Measurements from ENCODE around the gene PTBP1.
"Not testable (repeated sequence)": the region's sequence is repeated elsewhere in the genome, so short reads cannot be mapped to it uniquely, and the experiment has no call there.

The PTBP1 gene

DNA sequence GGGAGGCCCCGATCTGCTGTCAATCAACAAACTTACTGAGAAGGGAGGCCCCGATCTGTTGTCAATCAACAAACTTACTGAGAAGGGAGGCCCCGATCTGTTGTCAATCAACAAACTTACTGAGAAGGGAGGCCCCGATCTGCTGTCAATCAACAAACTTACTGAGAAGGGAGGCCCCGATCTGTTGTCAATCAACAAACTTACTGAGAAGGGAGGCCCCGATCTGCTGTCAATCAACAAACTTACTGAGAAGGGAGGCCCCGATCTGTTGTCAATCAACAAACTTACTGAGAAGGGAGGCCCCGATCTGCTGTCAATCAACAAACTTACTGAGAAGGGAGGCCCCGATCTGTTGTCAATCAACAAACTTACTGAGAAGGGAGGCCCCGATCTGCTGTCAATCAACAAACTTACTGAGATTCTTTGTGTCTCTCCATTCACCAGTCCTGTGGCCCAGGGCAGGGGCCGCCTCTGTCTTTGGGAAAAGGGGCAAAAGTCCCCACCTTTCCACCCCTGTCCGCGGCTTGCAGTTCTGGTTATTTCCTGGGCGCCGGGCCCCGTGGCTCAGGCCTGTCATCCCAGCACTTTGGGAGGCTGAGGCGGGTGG is 56.5 kb downstream of the PTBP1 start:
- not testable (repeated sequence) for H3K27ac ChIP-seq (ENCODE audit: low read depth in 2 of 2, low read length in 2 of 2); H3K4me1 ChIP-seq (ENCODE audit: control insufficient read depth in 2 of 2, insufficient read depth in 2 of 2, low read length in 2 of 2); H3K9ac ChIP-seq (ENCODE audit: low read depth in 1 of 2, low read length in 2 of 2); H3K9me3 ChIP-seq (ENCODE audit: control insufficient read depth in 2 of 2, low read length in 2 of 2); H3K27me3 ChIP-seq (ENCODE audit: control insufficient read depth in 2 of 2, insufficient read depth in 2 of 2, low read length in 2 of 2); H3K36me3 ChIP-seq (ENCODE audit: control insufficient read depth in 2 of 2, insufficient read depth in 2 of 2, low read length in 2 of 2); H3K4me3 ChIP-seq (ENCODE audit: low read length in 2 of 2)

GRCh38 chr19:854549-854948 is 57.3 kb downstream of the PTBP1 start:
- H3K4me3 ChIP-seq (ENCODE audit: low read length in 2 of 2): no peak overlapping the region
- no peak overlapping the region for H3K9ac ChIP-seq (ENCODE audit: low read depth in 1 of 2, low read length in 2 of 2)
- no peaks in the 10 kb centered on the region for H3K9me3 ChIP-seq (ENCODE audit: control insufficient read depth in 2 of 2, low read length in 2 of 2)
- peaks cover under 1 to 9% of the 10 kb centered on the region in 2 donors for H3K4me1 ChIP-seq (ENCODE audit: control insufficient read depth in 2 of 2, insufficient read depth in 2 of 2, low read length in 2 of 2)
- no peaks in the 10 kb centered on the region for H3K36me3 ChIP-seq (ENCODE audit: control insufficient read depth in 2 of 2, insufficient read depth in 2 of 2, low read length in 2 of 2)
- peaks cover 0 to 5% of the 10 kb centered on the region in 2 donors for H3K27me3 ChIP-seq (ENCODE audit: control insufficient read depth in 2 of 2, insufficient read depth in 2 of 2, low read length in 2 of 2)
- no peak overlapping the region for H3K27ac ChIP-seq (ENCODE audit: low read depth in 2 of 2, low read length in 2 of 2)

GRCh38 chr19:855142-855541 is 57.9 kb downstream of the PTBP1 start:
- no peak overlapping the region for H3K9ac ChIP-seq (ENCODE audit: low read depth in 1 of 2, low read length in 2 of 2)
- no peak overlapping the region for H3K4me3 ChIP-seq (ENCODE audit: low read length in 2 of 2)
- H3K9me3 ChIP-seq (ENCODE audit: control insufficient read depth in 2 of 2, low read length in 2 of 2): no peaks in the 10 kb centered on the region
- H3K4me1 ChIP-seq (ENCODE audit: control insufficient read depth in 2 of 2, insufficient read depth in 2 of 2, low read length in 2 of 2): peaks cover 3 to 9% of the 10 kb centered on the region in 2 donors
- H3K27me3 ChIP-seq (ENCODE audit: control insufficient read depth in 2 of 2, insufficient read depth in 2 of 2, low read length in 2 of 2): peaks cover 0 to 2% of the 10 kb centered on the region in 2 donors
- H3K36me3 ChIP-seq (ENCODE audit: control insufficient read depth in 2 of 2, insufficient read depth in 2 of 2, low read length in 2 of 2): no peaks in the 10 kb centered on the region
- no peak overlapping the region for H3K27ac ChIP-seq (ENCODE audit: low read depth in 2 of 2, low read length in 2 of 2)

DNA sequence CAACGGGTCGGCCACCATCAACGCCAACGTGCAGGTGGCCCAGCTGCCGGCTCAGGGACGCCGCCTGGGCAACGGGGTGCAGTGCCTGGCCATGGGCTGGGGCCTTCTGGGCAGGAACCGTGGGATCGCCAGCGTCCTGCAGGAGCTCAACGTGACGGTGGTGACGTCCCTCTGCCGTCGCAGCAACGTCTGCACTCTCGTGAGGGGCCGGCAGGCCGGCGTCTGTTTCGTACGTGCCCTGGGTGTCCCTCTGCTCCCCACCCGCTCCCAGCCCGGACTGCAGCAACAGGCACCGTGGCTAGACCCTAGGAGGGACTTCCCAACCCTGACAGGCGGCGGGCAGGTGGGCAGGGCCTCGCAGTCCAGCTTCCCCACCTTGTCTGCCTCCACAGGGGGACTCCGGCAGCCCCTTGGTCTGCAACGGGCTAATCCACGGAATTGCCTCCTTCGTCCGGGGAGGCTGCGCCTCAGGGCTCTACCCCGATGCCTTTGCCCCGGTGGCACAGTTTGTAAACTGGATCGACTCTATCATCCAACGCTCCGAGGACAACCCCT is 58.4 kb downstream of the PTBP1 start:
- H3K36me3 ChIP-seq (ENCODE audit: control insufficient read depth in 2 of 2, insufficient read depth in 2 of 2, low read length in 2 of 2): no peaks in the 10 kb centered on the region
- no peaks in the 10 kb centered on the region for H3K9me3 ChIP-seq (ENCODE audit: control insufficient read depth in 2 of 2, low read length in 2 of 2)
- H3K9ac ChIP-seq (ENCODE audit: low read depth in 1 of 2, low read length in 2 of 2): no peak overlapping the region
- H3K27me3 ChIP-seq (ENCODE audit: control insufficient read depth in 2 of 2, insufficient read depth in 2 of 2, low read length in 2 of 2): no peaks in the 10 kb centered on the region
- H3K4me1 ChIP-seq (ENCODE audit: control insufficient read depth in 2 of 2, insufficient read depth in 2 of 2, low read length in 2 of 2): peaks cover 3 to 8% of the 10 kb centered on the region in 2 donors
- H3K27ac ChIP-seq (ENCODE audit: low read depth in 2 of 2, low read length in 2 of 2): no peak overlapping the region
- H3K4me3 ChIP-seq (ENCODE audit: low read length in 2 of 2): no peak overlapping the region

DNA sequence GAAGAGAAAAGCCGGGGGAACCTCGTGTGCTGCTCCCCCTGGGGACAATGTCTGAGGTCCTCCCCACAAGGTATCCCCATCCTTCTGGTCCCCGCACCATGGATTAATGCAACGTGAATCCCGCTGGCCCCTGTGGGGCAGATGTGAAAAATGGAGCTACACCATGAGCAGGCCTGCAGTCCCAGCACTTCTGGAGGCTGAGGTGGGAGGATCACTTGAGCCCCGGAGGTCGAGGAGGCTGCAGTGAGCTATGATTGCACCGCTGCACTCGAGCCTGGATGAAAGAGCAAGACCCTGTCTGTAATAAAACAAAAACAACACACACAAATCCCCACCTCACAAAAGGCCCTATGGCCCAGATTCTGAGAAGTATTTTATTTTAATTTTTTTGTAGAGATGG is 61.0 kb downstream of the PTBP1 start:
- H3K9ac ChIP-seq (ENCODE audit: low read depth in 1 of 2, low read length in 2 of 2): no peak overlapping the region
- peaks cover 5 to 12% of the 10 kb centered on the region in 2 donors for H3K4me1 ChIP-seq (ENCODE audit: control insufficient read depth in 2 of 2, insufficient read depth in 2 of 2, low read length in 2 of 2)
- H3K27ac ChIP-seq (ENCODE audit: low read depth in 2 of 2, low read length in 2 of 2): no peak overlapping the region
- H3K27me3 ChIP-seq (ENCODE audit: control insufficient read depth in 2 of 2, insufficient read depth in 2 of 2, low read length in 2 of 2): no peaks in the 10 kb centered on the region
- H3K4me3 ChIP-seq (ENCODE audit: low read length in 2 of 2): no peak overlapping the region
- H3K9me3 ChIP-seq (ENCODE audit: control insufficient read depth in 2 of 2, low read length in 2 of 2): no peaks in the 10 kb centered on the region
- no peaks in the 10 kb centered on the region for H3K36me3 ChIP-seq (ENCODE audit: control insufficient read depth in 2 of 2, insufficient read depth in 2 of 2, low read length in 2 of 2)

DNA sequence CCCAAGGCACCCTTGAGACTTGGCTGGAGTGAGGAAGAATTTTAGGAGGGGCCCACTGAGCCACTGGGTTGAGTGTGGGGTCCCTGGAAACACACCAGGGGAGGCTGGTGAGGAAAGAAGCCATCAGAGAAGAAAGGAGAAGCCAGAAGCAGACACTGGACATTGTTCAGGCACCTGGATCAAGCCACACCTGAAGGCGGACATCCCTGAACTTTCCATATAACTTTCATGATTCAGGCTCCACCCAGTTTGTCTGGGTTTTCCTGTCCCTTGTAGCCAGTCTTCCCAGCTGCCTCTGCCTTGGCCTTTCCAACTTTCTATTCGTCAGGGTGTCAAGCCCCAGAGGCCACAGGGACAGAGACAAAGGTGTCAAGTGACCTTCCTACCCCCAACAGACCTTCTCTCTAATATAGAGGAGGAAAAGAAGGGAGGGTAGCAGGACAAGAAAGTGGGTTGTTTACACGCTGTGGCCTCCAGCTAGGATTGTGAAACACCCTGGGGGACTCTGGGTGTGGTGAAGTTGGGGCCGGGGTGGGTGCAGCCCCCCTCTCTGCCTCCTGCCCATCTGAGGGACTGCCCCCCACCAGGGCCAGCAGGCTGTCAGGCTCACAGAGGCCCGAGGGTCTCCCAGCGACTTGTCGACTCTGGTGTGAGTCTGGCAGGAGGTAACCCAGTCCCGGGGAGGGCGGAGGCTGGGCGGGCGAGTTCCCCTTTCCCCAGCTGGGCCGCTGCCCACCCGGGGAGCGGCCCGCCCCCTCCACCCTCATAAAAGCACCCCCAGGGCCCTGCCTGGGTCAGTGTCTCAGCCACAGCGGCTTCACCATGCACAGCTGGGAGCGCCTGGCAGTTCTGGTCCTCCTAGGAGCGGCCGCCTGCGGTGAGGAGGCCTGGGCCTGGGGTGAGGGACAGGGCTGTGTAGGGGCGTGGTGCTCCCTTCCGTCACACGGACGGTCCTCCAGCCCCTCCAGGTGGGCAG is 61.9 kb downstream of the PTBP1 start, which contains the start of gene CFD:
CFD (plus strand) TSS at position 797 of the 976 bp plus-strand sequence; CDS start at position 823, 26 bp downstream.
- H3K27ac ChIP-seq (ENCODE audit: low read depth in 2 of 2, low read length in 2 of 2): peak within 1 kb of the TSS; percentile 62 to 63

GRCh38 chr19:861141-861755 is 64.0 kb downstream of the PTBP1 start:
- H3K9ac ChIP-seq (ENCODE audit: low read depth in 1 of 2, low read length in 2 of 2): no peak overlapping the region
- no peak overlapping the region for H3K27ac ChIP-seq (ENCODE audit: low read depth in 2 of 2, low read length in 2 of 2)
- peaks cover 5 to 18% of the 10 kb centered on the region in 2 donors for H3K4me1 ChIP-seq (ENCODE audit: control insufficient read depth in 2 of 2, insufficient read depth in 2 of 2, low read length in 2 of 2)
- H3K36me3 ChIP-seq (ENCODE audit: control insufficient read depth in 2 of 2, insufficient read depth in 2 of 2, low read length in 2 of 2): no peaks in the 10 kb centered on the region
- no peaks in the 10 kb centered on the region for H3K27me3 ChIP-seq (ENCODE audit: control insufficient read depth in 2 of 2, insufficient read depth in 2 of 2, low read length in 2 of 2)
- H3K9me3 ChIP-seq (ENCODE audit: control insufficient read depth in 2 of 2, low read length in 2 of 2): no peaks in the 10 kb centered on the region
- H3K4me3 ChIP-seq (ENCODE audit: low read length in 2 of 2): no peak overlapping the region

More for the DNA sequence above, 61.9 kb downstream of the PTBP1 start, which contains the start of gene CFD:
- H3K27me3 ChIP-seq (ENCODE audit: control insufficient read depth in 2 of 2, insufficient read depth in 2 of 2, low read length in 2 of 2): no peaks in the 10 kb centered on the region
- no peaks in the 10 kb centered on the region for H3K36me3 ChIP-seq (ENCODE audit: control insufficient read depth in 2 of 2, insufficient read depth in 2 of 2, low read length in 2 of 2)
- peak within 1 kb of the TSS; percentile 57 to 61 for H3K4me3 ChIP-seq (ENCODE audit: low read length in 2 of 2)
- H3K4me1 ChIP-seq (ENCODE audit: control insufficient read depth in 2 of 2, insufficient read depth in 2 of 2, low read length in 2 of 2): peaks cover 5 to 18% of the 10 kb centered on the region in 2 donors
- no peaks in the 10 kb centered on the region for H3K9me3 ChIP-seq (ENCODE audit: control insufficient read depth in 2 of 2, low read length in 2 of 2)
- H3K9ac ChIP-seq (ENCODE audit: low read depth in 1 of 2, low read length in 2 of 2): peak within 1 kb of the TSS; percentile 56 to 57
